SIG-M5 (cell line): ENCODE data around the gene SCRN1.
"Not testable (repeated sequence)": the region's sequence is repeated elsewhere in the genome, so short reads cannot be mapped to it uniquely, and the experiment has no call there.

Source experiments
- DNase-seq: peaks from one replicate; lab custom pipeline; 2025; lab: John Stamatoyannopoulos, UW

SCRN1 gene

DNA sequence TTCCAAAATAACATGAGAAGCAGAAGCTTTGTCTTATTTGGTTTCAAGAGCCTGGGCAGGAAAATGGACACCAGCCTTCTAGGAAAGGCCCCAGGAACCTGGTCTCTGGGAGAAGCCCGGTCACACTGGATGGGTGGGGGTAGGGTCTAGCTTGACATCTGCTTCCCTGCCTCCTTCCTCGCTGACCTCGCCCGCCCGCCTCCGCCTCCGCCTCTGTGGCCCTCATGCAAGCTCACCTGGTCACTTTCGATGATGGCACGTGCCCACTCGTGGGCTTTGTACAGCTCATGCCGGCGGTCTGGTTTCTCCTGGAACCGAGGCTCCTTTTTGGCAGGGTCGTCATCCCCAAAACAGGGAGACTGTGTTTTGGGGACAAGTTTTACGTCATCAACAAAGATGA lies 63.4 kb downstream of the SCRN1 start:
- no peak for DNase-seq

DNA sequence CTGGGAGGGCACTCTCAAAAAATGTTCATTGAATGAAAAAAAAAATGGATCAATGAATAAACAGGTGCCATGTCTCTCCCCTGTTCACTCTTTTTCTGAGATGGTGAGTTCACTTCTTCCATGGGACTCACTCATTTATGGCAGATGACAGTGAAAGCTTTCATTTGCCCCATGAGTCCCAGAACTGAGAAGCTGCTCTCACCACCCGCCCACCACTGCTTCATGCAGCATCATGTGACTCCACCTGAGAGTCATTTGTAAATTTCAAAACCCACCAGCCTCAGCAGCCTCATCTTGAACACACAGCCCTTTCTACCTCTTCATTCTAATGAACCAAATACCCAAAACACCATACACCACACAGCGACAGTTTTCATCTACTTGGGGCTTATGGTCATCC lies 64.9 kb downstream of the SCRN1 start:
- DNase-seq, result no peak

DNA sequence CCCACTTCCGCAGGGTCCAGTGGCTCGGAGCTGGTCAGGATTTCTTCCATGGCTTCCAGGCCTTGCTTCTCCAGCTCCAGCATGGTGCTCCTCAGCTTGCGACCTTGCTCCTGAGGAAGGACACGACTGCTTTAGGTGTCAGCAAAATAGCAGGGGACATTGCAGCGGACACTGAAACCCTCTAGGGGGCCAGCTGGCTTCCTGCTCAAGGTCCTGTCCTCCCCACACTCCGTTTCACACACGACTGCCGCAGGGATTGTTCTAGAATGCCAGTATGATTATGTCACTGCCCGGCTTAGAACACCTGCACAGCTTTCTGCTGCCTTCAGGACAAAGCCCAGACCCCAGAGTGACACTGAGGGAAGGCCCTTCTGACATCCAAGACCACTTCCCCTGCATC lies 65.6 kb downstream of the SCRN1 start:
- no peak for DNase-seq

DNA sequence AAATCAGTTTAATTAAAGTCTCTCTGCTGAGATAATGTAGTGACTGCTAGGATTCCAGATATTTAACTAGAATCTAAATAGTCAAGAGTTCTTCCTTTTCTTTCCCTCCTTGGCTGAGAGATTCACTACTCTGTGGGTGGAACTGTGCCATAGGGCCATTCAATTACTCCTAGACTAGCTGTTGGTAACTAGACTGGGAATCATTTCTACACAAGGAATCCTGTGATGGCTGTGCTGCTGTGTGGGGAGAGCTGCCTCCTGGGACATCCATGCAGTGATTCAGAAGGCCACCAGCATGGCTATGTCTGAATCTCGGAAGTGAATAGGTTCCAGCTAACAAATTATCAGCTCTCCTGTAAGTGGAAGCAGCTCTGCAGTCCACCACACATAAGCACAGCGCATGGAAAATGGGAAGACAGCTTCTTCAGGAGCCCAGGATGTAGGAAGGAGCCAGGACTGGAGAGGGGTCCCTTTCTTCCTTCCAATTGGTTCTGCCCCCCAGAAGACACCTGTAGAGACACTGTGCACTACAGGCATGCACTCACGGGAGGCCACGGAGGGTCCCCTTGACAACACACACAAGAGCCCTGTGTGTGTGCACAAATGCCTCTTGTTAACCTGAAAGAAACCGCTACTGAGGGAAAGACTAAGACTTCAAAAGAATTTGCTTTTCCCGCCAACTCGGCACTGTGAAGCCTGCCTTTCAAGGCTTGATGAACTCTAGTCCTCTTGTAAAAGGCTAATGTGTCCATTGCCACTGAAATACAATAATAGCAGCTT lies 66.5 kb downstream of the SCRN1 start:
- DNase-seq, result no peak

DNA sequence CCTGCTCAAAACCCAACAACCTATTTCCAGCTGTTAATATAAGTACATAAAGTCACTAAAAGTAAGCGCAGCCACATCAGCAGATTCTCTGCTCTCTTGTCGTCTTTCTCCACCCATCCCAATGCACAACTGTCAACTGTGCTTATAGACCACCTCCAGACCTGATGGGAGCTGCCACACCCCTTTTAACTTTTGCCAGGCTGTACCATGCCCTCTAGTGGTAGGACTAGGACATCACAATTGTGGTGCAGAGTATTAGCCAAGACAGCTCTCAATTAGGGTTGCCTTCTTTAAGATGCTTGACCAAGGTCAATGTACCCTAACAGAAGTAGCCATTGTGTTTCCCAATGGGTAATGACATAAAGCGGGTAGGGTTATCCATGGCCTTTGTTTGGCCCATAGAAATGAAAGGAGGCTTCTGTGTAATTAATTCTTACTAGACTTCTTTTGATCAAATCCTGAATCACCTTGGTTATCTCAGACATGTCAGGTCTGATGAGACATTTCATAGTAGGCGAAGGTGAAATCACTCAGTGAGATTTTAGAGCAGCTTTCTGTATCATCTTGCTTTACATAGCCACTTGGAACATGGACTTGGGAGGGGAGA lies 68.1 kb downstream of the SCRN1 start:
- DNase-seq, result no peak

DNA sequence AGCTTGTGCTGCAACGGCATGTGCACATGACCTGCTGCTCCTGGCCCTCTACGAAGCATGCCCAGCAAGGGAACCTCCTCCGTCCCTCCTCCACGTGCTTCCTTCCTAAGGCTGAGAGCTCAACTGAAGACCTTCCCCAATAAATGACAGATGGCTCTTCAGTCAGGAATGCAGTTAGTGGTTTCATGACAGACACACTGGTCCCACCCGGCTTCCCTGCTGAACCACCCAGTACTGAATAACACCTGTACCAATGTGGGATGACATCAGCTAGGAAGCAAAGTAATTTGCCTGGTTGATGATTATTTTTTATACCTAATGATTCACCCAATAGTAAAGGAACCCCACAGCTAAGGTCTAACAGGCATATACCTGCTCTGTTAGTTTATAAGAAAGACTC lies 69.1 kb downstream of the SCRN1 start:
- no peak for DNase-seq

DNA sequence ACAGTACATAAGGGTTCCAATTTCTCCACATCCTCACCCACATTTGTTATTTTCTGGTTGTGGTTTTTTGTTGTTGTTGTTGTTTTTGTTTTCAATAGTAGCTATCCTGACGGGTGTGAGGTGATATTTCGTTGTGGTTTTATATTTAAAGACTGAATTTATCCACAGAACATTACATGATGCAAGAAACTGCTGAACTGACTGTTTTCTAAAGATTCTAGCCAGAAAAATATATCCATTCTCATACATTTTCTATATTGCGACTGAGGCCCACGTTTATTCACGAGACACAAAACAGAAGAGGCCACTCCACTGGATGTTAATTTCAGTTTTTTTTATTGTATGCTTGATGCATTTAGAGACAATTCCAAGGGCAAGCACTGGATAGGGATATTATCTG lies 69.8 kb downstream of the SCRN1 start:
- DNase-seq, result no peak

DNA sequence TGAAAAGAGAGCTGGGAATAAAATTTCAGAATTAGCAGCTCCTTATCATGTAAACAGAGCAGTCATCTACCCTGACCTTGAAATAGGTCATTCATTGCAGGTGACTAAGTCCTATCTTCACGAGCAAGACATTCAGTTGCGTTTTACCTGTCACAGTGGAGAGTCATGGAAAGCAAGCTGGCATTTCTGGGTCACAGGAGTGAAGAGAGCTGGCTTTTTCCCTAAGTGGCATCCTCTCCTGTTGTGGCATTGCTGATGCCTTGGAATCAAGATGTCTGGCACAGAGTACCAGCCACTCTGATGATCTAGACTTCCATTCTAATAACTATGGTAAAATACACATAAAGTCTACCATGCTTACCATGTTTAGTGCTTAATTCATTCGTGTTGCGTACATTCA lies 70.8 kb downstream of the SCRN1 start:
- DNase-seq, result no peak

DNA sequence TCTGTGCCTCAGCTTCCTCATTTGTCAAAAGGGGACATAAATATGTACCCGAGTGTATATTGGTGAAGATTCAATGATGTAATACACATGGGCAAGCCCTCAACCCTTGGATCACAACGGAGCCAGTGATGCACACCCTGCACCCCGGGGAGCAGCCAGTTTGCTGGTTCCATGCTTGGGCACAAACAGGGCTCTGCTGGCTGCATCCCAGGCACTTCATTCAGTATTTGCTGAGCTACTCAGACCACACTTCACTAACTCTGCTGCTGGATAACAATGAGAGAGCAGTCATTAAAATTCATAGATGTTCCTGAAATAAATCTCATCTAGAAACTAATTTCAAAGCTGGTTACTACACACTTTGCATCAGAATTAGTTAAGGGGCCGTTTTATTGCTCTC lies 72.0 kb downstream of the SCRN1 start:
- no peak for DNase-seq

DNA sequence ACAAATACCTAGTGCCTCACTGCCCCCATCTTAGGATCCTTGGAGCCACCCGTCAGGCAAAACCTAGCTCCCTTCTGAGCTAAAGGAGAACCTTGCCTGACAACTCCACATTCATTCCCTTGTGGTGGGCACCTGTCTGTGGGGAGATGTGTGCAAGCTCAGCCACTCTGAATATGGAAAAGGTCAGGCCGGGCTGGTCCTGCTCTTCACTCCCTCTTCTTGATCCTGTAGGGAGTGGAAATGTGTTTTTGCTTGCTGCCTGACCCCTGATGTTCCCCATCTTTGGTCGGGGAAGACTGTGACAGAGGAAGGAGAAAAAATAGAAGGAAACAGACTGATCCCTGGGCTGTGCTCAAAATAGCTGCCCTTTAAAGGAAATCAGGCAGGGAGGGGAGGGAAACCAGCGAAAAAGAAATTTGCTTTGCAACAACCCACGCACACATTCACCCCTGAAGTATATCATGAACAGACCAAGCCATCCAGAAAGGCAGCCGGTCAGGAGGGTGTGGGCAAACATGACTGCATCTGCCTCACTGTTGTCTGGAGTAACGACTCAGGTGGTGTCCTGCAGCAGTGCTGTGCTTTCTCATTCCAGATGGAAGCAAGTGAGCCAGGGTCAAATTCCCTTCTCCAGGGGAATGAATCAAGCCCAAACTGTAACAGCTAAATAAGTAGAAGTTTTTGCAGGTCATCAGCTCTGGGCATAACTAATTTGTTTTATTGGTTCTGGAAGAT lies 74.0 kb downstream of the SCRN1 start:
- DNase-seq, result no peak

DNA sequence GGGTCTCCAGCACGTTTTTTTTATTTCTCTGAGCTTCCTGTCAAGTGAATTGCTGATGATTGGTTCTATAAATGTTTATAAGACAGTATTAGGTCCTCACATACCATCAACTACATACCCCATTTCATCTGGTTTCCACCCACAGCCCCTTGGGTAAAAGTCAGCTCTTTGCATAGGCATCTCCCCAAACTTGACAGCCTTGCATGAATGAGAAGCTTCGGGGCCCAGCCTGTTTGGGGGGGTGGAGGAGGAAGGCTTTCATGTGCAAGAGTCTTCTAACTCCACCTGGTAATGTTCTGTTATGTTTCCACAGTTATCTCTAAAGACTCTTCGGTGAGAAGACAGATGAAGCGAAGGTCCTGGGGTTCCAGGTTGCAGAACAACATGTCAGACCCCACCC lies 75.4 kb downstream of the SCRN1 start:
- no peak for DNase-seq

DNA sequence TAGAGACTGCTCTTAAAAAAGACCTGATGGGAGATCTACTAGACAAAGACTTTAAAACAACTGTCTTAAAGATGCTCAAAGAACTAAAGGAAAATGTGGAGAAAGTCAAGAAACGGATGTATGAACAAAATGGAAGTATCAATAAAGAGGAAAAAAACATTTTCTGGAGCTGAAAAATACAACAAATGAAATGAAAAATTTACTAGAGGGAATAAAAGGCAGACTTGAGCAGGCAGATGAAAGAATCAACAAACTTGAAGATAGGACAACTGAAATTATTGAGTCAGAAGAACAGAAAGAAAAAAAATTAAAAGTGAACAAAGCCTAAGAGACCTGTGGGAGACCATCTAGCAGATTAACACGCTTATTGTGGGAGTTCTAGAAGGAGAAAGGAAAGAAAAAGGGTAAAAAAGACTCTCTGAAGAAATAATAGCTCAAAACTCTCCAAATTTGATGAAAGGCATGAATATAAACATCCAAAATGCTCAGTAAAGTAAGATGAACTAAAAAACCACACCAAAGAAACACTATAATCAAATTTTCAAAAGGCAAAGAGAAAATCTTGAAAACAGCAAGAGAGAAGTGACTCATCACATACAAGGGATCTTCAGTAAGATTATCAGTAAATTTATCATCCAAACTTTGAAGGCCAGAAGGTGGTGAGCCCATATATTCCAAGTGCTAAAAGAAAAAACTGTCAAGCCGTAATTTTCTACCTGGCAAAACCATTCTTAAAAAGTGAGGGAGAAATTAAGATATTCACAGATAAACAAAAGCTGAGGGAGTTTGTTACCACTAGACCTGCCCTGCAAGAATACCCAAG lies 83.2 kb downstream of the SCRN1 start:
- DNase-seq, result no peak

DNA sequence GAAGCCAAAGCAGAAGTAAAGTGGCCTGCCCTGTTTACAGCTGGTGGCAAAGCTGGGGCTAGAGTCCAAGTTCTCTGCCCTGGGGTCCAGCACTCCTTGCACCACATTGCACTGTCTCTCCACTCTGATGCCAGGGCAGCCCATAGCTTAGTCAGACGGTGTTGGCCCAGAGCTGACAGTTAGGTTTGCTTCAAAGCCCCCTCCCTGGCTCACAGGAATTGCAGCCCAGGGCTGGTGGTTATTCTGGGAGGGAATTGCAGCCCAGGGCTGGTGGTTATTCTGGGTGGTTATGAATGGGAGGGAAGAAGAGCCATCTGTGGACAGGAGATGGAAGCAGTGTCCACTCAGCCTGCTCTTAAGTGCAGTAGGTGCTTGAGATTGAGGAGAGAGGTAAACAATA lies 88.9 kb downstream of the SCRN1 start:
- DNase-seq, result no peak

DNA sequence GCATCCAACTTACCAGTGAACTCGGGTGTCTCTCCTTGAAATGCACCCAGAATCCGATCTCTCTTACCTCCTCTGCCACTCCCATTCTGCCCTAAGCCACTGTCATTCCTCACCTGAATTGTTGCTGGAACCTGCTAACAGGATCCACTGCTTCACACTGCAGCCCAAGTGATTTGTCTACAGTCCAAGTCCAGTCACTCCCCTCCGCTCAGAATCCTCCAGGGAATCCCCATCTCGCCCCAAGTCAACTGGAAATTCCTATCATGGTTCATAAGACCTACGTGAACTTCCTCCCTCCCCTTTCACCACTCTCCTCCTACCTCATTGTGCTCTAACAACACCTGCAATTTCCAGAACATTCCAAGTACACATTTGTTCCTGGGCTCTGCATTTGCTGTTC lies 91.3 kb downstream of the SCRN1 start:
- DNase-seq, result no peak

DNA sequence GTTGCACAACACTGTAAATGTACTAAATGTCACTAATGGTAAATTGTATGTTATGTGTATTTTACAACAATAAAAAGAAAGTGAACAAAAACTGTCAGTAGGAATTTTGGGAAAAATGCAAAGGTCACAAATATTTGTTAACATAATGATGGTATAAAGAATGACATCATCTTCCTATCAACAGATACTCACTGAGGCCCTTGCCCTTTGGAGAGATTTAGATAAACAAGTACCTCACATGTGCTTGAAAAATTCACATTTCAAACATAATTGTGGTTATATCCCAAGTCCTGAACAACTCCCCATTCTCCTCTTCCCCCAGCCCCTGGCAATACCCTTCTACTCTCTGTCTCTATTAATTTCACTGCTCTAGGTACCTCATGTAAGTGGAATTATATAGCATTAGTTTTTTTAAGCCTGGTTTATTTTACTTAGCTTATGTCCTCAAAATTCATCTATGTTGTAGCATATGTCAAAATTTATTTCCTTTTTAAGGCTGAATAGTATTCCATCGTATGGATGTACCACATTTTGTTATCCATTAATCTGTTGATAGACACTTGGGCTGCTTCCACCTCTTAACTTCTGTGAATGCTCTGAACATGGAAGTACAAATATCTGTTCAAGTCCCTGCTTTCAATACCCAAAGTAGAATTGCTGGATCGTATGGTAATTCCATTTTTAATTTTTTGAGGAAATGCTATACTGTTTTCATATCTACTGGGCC lies 92.8 kb downstream of the SCRN1 start:
- DNase-seq, result no peak

DNA sequence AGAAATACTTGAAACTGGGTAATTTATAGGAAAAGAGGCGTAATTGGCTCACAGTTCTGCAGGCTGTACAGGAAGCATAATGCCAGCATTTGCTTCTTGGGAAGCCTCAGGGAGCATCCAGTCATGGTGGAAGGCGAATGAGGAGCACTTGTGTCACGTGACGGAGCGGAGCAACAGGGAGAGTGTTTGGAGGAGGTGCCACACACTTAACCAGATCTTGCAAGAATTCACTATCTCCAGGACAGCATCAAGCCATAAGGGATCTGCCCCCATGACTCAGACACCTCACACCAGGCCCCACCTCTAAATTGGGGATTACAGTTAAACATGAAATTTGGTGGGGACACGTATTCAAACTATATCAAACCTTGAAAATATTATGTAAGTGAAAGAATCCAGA lies 94.0 kb downstream of the SCRN1 start:
- no peak for DNase-seq

DNA sequence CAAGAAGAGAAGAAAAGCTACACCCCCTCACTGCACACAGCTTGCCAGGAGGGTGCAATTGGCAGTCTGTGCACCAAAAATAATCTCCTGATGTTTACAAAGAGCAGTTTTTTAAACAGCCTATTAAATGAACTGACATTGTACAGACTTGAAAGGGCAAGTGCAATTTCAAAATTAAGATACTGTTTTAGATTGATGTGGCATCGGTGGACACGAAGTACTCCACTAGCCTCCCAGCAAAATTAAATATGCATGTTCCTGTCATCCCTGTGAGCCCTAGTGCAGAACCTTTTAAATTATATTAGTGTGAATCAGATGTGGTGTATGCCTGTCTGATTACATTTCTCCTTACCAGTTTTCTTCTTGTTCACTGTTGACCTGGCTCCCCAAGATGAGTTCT lies 95.3 kb downstream of the SCRN1 start:
- DNase-seq, result no peak

DNA sequence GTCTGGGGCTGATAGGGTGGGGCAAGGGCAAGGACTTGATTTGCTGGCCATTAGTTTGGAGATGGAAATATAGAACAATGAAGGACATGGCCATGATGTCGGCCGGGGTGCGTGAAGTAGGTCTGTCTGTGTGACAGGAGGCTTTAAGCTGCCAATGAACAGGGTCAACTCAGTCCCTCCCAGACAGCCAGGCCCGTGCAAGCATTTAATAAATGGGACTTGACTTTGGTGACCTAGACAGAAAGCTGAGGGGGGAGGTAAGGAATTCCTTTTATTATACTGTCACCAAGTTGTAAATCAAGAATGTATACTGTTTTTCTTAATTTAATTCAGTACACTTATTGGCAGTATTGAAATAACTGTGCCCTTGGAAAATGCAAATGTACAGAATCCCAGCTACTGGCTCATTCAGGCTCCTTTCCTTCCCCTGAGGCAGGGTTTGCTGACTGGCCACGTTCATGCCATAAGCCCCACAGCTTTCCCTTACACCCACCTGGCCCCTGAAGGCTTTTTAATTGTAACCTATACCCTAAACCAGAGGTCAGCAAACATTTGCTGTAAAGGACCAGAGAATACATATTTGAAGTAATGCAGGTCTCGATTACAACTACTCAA lies 96.1 kb downstream of the SCRN1 start:
- no peak for DNase-seq

DNA sequence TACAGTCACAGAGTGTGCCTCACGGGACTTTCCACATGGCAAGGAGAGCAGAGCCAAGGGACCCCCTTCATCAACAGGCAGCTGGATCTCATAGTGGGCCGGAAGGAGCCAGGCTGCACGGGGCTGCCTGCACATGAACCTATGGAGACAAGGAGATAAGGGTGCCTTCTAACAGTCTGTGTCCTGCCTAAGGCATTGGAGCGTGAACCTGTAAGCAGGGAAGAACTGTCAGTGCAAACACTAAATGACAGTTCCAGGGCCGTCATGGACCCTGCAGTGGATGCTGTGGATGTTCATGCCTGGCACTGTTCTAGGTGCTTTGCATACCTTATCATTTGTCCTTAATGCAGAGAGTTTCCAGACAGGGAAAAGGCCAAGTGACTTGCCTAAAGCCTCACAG lies 97.4 kb downstream of the SCRN1 start:
- DNase-seq, result no peak

DNA sequence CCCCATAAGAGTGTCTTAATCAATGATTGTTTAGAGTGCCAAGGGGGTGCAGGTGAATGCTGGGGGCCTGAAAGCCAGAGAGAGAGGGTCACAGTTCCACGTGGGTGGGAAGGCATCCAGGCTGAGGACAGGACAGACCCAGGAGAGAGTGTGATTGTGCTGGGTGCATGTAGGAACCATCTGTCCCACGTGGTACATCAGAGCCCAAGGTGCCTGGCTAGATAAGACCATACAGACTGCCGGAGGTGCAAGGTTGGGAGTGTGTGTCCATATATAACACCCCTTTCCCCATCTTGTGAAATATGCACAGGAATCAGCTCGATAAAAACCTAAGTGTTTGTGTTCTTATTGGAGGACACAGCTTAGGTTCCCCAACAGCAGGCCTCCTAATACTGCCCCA lies 97.8 kb downstream of the SCRN1 start:
- no peak for DNase-seq

DNA sequence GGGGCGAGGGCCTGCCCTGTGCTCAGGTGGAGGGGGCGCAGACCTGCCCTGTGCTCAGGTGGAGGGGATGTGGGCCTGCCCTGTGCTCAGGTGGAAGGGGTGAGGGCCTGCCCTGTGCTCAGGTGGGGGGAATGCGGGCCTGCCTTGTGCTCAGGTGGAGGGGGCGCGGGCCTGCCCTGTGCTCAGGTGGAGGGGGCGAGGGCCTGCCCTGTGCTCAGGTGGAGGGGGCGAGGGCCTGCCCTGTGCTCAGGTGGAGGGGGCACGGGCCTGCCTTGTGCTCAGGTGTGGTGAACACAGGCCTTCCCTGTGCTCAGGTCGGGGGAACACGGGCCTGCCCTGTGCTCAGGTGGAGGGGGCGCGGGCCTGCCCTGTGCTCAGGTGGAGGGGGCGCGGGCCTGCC lies 98.8 kb downstream of the SCRN1 start:
- not testable (repeated sequence) for DNase-seq
